Measurements from ENCODE around the gene VAPA. TPM values are rescaled to one million over a fixed set of nuclear protein-coding genes. Genes with fewer than 3 reads are reported as not detected.

VAPA gene
- total RNA-seq, 2 experiments from 2014 or later = 139 to 176 TPM

DNA sequence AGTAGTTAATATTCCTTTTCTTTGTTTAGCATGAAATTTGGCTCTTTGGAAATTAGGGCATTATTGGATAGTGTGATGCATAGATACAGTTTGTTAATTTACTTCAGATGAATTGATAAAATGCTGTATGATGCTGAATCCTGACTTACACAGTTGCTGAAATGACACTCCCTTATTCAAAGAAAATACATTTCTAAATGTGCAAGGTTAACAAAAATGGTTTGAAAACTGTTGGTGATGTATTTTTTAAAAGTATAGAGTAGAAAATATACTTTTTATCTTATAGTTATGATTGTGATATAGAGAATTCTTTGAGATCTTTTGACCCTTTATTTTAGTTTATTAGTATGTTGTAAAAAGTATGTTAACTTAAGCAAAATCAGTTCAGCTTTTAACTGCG lies 27.8 kb downstream of the VAPA start:
- H3K4me2 ChIP-seq (ENCODE audit: low read length) = no peak overlapping the region
- TF ChIP-seq, protein P1, sequence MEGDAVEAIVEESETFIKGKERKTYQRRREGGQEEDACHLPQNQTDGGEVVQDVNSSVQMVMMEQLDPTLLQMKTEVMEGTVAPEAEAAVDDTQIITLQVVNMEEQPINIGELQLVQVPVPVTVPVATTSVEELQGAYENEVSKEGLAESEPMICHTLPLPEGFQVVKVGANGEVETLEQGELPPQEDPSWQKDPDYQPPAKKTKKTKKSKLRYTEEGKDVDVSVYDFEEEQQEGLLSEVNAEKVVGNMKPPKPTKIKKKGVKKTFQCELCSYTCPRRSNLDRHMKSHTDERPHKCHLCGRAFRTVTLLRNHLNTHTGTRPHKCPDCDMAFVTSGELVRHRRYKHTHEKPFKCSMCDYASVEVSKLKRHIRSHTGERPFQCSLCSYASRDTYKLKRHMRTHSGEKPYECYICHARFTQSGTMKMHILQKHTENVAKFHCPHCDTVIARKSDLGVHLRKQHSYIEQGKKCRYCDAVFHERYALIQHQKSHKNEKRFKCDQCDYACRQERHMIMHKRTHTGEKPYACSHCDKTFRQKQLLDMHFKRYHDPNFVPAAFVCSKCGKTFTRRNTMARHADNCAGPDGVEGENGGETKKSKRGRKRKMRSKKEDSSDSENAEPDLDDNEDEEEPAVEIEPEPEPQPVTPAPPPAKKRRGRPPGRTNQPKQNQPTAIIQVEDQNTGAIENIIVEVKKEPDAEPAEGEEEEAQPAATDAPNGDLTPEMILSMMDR (conservative IDR thresholded peaks at IDR 0.05; ENCODE audit: low read length) = no peak
- no peak for TF ChIP-seq EZH2phosphoT487 (IDR thresholded peaks at IDR 0.05; ENCODE audit: borderline replicate concordance, low read depth, low read length)
- peaks cover 9% of the 10 kb centered on the region; the same call in 1 of the 2 replicates for H3K79me2 ChIP-seq (ENCODE audit: insufficient read depth, low read depth, low read length)
- no TSS peak for BruUV-seq (replicated peaks)
- POLR2A ChIA-PET = interaction anchor here (0.7 kb wide), 1 partner anchor 18 kb away, joined by 4 read pairs; no protein-coding TSS in a partner anchor
- intact Hi-C loops (cut with micrococcal nuclease; ENCODE audit: unreplicated experiment) = no loop called here
- H3K4me1 ChIP-seq (ENCODE audit: insufficient read depth, low read length, poor library complexity, severe bottlenecking) = no peaks in the 10 kb centered on the region
- no peak overlapping the region for H2AFZ ChIP-seq (ENCODE audit: low read length)
- DNase-seq (ENCODE audit: low spot score) = no peak
- no peaks in the 10 kb centered on the region for H3K9me2 ChIP-seq (ENCODE audit: insufficient read depth, low read length)
- no peak overlapping the region for H3K27ac ChIP-seq (ENCODE audit: low read depth, low read length, poor library complexity, severe bottlenecking)
- H3K9me3 ChIP-seq (ENCODE audit: low read length) = no peaks in the 10 kb centered on the region
- peaks cover 93% of the 10 kb centered on the region for H3K36me3 ChIP-seq (ENCODE audit: insufficient read depth, low read length)
- H4K20me1 ChIP-seq (ENCODE audit: insufficient read depth, low read length) = peaks cover 10% of the 10 kb centered on the region; the same call in 1 of the 2 replicates
- H3K4me3 ChIP-seq (ENCODE audit: low read depth, low read length, poor library complexity, severe bottlenecking) = no peak overlapping the region
- CTCF ChIA-PET (ENCODE audit: unreplicated experiment) = no interaction called here

DNA sequence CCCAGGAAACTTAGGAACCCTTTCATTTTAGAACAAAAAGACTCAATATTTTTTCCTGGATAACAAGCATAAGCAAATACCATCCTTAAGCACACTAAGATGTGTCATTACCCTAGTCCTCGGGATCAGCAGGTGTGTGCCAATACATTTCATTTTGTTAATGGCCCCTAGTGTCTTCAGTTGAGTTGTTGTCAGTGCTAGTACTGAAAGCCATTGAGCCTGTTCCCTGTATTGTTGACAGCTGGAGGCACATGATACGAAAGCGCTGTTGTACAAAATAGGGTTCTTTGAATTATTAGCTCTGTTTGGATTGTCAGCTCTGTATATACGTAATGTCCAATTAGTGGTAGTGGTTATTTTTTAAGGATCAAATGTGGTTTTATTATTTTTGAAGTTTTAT lies 29.5 kb downstream of the VAPA start:
- no peak for DNase-seq (ENCODE audit: low spot score)
- Histone ChIP-seq H2AFZ (ENCODE audit: low read length) (no peak overlapping the region), H3K36me3 (ENCODE audit: insufficient read depth, low read length) (peaks cover 90% of the 10 kb centered on the region), H3K4me3 (ENCODE audit: low read depth, low read length, poor library complexity, severe bottlenecking) (no peak overlapping the region), H3K79me2 (ENCODE audit: insufficient read depth, low read depth, low read length) (peaks cover 6% of the 10 kb centered on the region; the same call in 1 of the 2 replicates), H3K9me2 (ENCODE audit: insufficient read depth, low read length) (no peaks in the 10 kb centered on the region), H3K4me2 (ENCODE audit: low read length) (no peak overlapping the region), H3K27ac (ENCODE audit: low read depth, low read length, poor library complexity, severe bottlenecking) (no peak overlapping the region), H3K9me3 (ENCODE audit: low read length) (no peaks in the 10 kb centered on the region), H3K4me1 (ENCODE audit: insufficient read depth, low read length, poor library complexity, severe bottlenecking) (no peaks in the 10 kb centered on the region), H4K20me1 (ENCODE audit: insufficient read depth, low read length) (peaks cover 10% of the 10 kb centered on the region; the same call in 1 of the 2 replicates)
- TF ChIP-seq EZH2phosphoT487 (IDR thresholded peaks at IDR 0.05; ENCODE audit: borderline replicate concordance, low read depth, low read length) = no peak
- BruUV-seq (replicated peaks) = no TSS peak
- POLR2A ChIA-PET = interaction anchor here (0.7 to 0.8 kb wide), 2 partner anchors 43 to 947 kb away, joined by 3 read pairs; no protein-coding TSS in a partner anchor
- CTCF ChIA-PET (ENCODE audit: unreplicated experiment) = no interaction called here
- intact Hi-C loops (cut with micrococcal nuclease; ENCODE audit: unreplicated experiment) = no loop called here

DNA sequence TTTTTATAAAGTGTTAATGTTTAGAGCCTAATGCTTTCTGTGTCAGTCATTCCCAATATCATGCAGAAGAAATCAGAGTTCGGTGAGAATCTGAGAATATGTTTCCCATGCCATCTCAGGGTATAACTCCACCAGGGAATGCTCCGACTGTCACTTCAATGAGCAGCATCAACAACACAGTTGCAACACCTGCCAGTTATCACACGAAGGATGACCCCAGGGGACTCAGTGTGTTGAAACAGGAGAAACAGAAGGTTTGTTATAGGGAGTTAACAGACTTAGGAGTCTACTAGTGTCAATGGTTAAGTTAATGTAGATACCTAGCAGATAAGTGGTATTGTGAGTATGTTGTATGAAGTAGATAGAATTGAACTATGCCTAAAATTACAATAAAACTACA lies 31.0 kb downstream of the VAPA start:
- Histone ChIP-seq H3K79me2 (ENCODE audit: insufficient read depth, low read depth, low read length) (peaks cover 6% of the 10 kb centered on the region; the same call in 1 of the 2 replicates), H3K27ac (ENCODE audit: low read depth, low read length, poor library complexity, severe bottlenecking) (no peak overlapping the region), H4K20me1 (ENCODE audit: insufficient read depth, low read length) (peaks cover 10% of the 10 kb centered on the region; the same call in 1 of the 2 replicates), H3K9me3 (ENCODE audit: low read length) (no peaks in the 10 kb centered on the region), H3K4me2 (ENCODE audit: low read length) (no peak overlapping the region), H2AFZ (ENCODE audit: low read length) (no peak overlapping the region), H3K4me3 (ENCODE audit: low read depth, low read length, poor library complexity, severe bottlenecking) (no peak overlapping the region), H3K4me1 (ENCODE audit: insufficient read depth, low read length, poor library complexity, severe bottlenecking) (no peaks in the 10 kb centered on the region), H3K9me2 (ENCODE audit: insufficient read depth, low read length) (no peaks in the 10 kb centered on the region), H3K36me3 (ENCODE audit: insufficient read depth, low read length) (peaks cover 85% of the 10 kb centered on the region)
- POLR2A ChIA-PET = no interaction called here
- CTCF ChIA-PET (ENCODE audit: unreplicated experiment) = no interaction called here
- BruUV-seq (replicated peaks) = no TSS peak
- no peak for TF ChIP-seq EZH2phosphoT487 (IDR thresholded peaks at IDR 0.05; ENCODE audit: borderline replicate concordance, low read depth, low read length)
- TF ChIP-seq, protein P1 (conservative IDR thresholded peaks at IDR 0.05; ENCODE audit: low read length) = no peak
- intact Hi-C loops (cut with micrococcal nuclease; ENCODE audit: unreplicated experiment) = no loop called here
- DNase-seq (ENCODE audit: low spot score) = no peak
